ENCODE results near the gene CLSTN2.

Gene CLSTN2

DNA sequence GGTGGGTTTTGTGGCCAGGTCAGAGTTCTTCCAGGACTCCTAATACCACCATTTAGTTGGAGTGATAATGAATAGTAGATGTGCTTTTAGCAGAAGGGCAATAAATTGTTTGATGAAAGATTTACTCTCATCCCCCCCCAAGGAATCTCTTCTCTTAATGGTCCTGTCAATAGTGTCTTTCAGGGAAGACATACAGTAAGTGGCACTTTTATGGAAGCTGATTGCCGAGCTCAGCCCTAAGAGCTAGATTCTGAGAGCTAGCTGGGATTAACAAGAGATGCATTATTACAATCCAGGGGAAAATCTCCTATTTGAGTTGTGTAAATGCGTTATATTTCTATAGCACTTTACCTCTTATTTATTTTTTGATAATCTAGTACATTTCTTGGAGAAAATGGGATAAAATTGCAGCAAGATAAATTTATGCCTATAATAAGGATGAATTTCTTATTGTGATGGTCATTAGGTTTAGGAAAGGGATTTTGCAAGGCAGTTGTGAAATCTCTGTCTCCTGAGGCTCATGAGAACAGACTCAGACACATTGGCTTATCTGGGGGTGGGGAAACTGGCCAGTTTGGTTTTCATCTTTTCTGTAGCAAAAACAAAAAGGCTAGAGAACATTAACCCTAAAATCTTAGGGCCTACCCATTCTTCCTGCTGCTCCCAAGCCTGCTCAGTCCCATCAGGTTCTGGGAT is 41.6 kb upstream of the CLSTN2 start:
- Histone ChIP-seq H3K4me3 (ENCODE audit: low read depth, low read length) (no peak overlapping the region), H3K27ac (ENCODE audit: extremely low read depth, low read depth, low read length) (no peak overlapping the region), H3K4me1 (ENCODE audit: control insufficient read depth, insufficient read depth, low read length) (no peaks in the 10 kb centered on the region), H3K9me3 (ENCODE audit: control insufficient read depth, insufficient read depth, low read depth, low read length) (no peaks in the 10 kb centered on the region), H3K36me3 (ENCODE audit: control insufficient read depth in 2 of 2, insufficient read depth in 1 of 2, low read length in 2 of 2) (no peaks in the 10 kb centered on the region)
- POLR2A ChIA-PET = no interaction called here
- TF ChIP-seq ZNF157 (tag by site-specific recombination; IDR thresholded peaks at IDR 0.05) (no peak), EGR2 (tag by site-specific recombination; IDR thresholded peaks at IDR 0.05; ENCODE audit: low read depth) (no peak), TCF7L2 (IDR thresholded peaks at IDR 0.05; ENCODE audit: borderline replicate concordance, low read depth, low read length) (no peak), ZNF366 (tag by site-specific recombination; conservative IDR thresholded peaks at IDR 0.05) (no peak), ZNF600 (tag by site-specific recombination; IDR thresholded peaks at IDR 0.05) (no peak)
- TF ChIP-seq, protein P1, sequence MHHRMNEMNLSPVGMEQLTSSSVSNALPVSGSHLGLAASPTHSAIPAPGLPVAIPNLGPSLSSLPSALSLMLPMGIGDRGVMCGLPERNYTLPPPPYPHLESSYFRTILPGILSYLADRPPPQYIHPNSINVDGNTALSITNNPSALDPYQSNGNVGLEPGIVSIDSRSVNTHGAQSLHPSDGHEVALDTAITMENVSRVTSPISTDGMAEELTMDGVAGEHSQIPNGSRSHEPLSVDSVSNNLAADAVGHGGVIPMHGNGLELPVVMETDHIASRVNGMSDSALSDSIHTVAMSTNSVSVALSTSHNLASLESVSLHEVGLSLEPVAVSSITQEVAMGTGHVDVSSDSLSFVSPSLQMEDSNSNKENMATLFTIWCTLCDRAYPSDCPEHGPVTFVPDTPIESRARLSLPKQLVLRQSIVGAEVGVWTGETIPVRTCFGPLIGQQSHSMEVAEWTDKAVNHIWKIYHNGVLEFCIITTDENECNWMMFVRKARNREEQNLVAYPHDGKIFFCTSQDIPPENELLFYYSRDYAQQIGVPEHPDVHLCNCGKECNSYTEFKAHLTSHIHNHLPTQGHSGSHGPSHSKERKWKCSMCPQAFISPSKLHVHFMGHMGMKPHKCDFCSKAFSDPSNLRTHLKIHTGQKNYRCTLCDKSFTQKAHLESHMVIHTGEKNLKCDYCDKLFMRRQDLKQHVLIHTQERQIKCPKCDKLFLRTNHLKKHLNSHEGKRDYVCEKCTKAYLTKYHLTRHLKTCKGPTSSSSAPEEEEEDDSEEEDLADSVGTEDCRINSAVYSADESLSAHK (tag by site-specific recombination; IDR thresholded peaks at IDR 0.05) = no peak
- TF ChIP-seq, protein P2, sequence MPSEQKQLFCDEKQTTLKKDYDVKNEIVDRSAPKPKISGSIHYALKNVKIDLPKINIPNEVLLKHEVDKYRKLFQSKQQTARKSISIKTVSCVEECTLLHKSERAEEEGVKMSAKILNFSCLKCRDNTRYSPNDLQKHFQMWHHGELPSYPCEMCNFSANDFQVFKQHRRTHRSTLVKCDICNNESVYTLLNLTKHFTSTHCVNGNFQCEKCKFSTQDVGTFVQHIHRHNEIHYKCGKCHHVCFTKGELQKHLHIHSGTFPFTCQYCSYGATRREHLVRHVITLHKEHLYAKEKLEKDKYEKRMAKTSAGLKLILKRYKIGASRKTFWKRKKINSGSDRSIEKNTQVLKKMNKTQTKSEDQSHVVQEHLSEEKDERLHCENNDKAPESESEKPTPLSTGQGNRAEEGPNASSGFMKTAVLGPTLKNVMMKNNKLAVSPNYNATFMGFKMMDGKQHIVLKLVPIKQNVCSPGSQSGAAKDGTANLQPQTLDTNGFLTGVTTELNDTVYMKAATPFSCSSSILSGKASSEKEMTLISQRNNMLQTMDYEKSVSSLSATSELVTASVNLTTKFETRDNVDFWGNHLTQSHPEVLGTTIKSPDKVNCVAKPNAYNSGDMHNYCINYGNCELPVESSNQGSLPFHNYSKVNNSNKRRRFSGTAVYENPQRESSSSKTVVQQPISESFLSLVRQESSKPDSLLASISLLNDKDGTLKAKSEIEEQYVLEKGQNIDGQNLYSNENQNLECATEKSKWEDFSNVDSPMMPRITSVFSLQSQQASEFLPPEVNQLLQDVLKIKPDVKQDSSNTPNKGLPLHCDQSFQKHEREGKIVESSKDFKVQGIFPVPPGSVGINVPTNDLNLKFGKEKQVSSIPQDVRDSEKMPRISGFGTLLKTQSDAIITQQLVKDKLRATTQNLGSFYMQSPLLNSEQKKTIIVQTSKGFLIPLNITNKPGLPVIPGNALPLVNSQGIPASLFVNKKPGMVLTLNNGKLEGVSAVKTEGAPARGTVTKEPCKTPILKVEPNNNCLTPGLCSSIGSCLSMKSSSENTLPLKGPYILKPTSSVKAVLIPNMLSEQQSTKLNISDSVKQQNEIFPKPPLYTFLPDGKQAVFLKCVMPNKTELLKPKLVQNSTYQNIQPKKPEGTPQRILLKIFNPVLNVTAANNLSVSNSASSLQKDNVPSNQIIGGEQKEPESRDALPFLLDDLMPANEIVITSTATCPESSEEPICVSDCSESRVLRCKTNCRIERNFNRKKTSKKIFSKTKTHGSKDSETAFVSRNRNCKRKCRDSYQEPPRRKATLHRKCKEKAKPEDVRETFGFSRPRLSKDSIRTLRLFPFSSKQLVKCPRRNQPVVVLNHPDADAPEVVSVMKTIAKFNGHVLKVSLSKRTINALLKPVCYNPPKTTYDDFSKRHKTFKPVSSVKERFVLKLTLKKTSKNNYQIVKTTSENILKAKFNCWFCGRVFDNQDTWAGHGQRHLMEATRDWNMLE (tag by site-specific recombination; conservative IDR thresholded peaks at IDR 0.05; ENCODE audit: low read depth) = no peak
- CTCF ChIA-PET = no interaction called here

DNA sequence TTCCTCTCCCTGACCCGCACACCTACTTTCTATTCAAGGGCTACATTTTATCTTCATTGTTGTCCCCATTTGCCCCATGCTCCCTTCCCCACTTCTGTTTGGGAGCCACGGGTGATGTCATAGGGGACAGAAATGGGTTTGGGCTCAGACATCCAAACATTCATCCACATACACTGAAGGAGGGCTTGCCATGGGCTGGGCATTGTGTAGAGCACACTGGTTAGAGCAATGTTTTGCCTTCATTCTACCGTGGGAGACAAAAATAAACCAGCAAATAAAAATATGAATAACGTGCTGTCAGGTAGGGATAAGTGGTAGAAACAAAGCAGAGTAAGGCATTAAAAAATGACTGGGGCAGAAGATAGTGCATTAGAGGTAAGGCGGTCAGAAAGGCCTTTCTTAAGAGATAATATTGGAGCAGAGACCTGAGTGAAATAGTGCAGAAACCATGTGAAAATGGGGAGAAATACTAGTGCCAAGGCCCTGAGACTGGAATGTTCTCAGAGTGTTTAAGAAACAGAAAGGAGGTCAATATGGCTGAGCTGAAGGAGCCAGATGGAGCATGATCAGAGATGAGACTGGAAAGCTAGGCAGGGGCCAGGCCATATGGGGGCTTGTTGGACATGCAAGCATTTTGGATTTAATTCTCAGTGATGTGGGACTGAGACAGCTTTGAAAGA is 40.9 kb upstream of the CLSTN2 start:
- no peaks in the 10 kb centered on the region for H3K36me3 ChIP-seq (ENCODE audit: control insufficient read depth in 2 of 2, insufficient read depth in 1 of 2, low read length in 2 of 2)
- H3K9me3 ChIP-seq (ENCODE audit: control insufficient read depth, insufficient read depth, low read depth, low read length) = no peaks in the 10 kb centered on the region
- TF ChIP-seq BCL11B (tag by site-specific recombination; IDR thresholded peaks at IDR 0.05; ENCODE audit: low read depth) (no peak), HOXC10 (CRISPR knock-in tag; IDR thresholded peaks at IDR 0.05) (no peak)
- TF ChIP-seq, protein P3, sequence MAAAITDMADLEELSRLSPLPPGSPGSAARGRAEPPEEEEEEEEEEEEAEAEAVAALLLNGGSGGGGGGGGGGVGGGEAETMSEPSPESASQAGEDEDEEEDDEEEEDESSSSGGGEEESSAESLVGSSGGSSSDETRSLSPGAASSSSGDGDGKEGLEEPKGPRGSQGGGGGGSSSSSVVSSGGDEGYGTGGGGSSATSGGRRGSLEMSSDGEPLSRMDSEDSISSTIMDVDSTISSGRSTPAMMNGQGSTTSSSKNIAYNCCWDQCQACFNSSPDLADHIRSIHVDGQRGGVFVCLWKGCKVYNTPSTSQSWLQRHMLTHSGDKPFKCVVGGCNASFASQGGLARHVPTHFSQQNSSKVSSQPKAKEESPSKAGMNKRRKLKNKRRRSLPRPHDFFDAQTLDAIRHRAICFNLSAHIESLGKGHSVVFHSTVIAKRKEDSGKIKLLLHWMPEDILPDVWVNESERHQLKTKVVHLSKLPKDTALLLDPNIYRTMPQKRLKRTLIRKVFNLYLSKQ (tag by site-specific recombination; IDR thresholded peaks at IDR 0.05; ENCODE audit: borderline replicate concordance) = no peak
- POLR2A ChIA-PET = no interaction called here
- H3K27ac ChIP-seq (ENCODE audit: extremely low read depth, low read depth, low read length) = no peak overlapping the region
- CTCF ChIA-PET = no interaction called here
- H3K4me3 ChIP-seq (ENCODE audit: low read depth, low read length) = no peak overlapping the region
- no peaks in the 10 kb centered on the region for H3K4me1 ChIP-seq (ENCODE audit: control insufficient read depth, insufficient read depth, low read length)

DNA sequence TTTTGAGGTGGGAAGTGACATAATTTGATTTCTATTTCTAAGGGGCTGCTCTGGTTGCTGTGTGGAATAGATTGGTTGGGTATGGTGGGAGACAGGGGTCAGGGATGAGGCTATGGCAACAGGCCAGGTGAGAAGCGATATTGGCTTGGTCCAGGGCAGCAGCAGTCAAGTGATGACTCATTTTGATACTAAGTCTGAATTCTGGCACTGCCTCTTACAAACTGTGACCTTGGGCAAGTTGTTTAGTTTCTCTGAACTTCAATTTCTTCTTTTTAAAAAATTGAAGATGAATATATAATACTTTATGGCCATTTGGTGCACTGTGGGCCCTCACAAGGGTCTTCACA is 40.4 kb upstream of the CLSTN2 start:
- H3K4me3 ChIP-seq (ENCODE audit: low read depth, low read length) = no peak overlapping the region
- H3K9me3 ChIP-seq (ENCODE audit: control insufficient read depth, insufficient read depth, low read depth, low read length) = no peaks in the 10 kb centered on the region
- no peaks in the 10 kb centered on the region for H3K36me3 ChIP-seq (ENCODE audit: control insufficient read depth in 2 of 2, insufficient read depth in 1 of 2, low read length in 2 of 2)
- H3K4me1 ChIP-seq (ENCODE audit: control insufficient read depth, insufficient read depth, low read length) = no peaks in the 10 kb centered on the region
- H3K27ac ChIP-seq (ENCODE audit: extremely low read depth, low read depth, low read length) = no peak overlapping the region
- ChIA-PET CTCF (no interaction called here), POLR2A (no interaction called here)
- no peak for TF ChIP-seq ZNF23 (tag by site-specific recombination; IDR thresholded peaks at IDR 0.05; ENCODE audit: borderline replicate concordance)
- no peak for TF ChIP-seq ZNF311 (tag by site-specific recombination; IDR thresholded peaks at IDR 0.05; ENCODE audit: borderline replicate concordance)
- TF ChIP-seq KLF8 (tag by site-specific recombination; IDR thresholded peaks at IDR 0.05) = no peak
- no peak for TF ChIP-seq GLI2 (tag by site-specific recombination; IDR thresholded peaks at IDR 0.05; ENCODE audit: borderline replicate concordance, low read depth)
- no peak for TF ChIP-seq ZNF501 (tag by site-specific recombination; IDR thresholded peaks at IDR 0.05)
- TF ChIP-seq, protein P4, sequence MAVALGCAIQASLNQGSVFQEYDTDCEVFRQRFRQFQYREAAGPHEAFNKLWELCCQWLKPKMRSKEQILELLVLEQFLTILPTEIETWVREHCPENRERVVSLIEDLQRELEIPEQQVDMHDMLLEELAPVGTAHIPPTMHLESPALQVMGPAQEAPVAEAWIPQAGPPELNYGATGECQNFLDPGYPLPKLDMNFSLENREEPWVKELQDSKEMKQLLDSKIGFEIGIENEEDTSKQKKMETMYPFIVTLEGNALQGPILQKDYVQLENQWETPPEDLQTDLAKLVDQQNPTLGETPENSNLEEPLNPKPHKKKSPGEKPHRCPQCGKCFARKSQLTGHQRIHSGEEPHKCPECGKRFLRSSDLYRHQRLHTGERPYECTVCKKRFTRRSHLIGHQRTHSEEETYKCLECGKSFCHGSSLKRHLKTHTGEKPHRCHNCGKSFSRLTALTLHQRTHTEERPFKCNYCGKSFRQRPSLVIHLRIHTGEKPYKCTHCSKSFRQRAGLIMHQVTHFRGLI (tag by site-specific recombination; IDR thresholded peaks at IDR 0.05) = no peak
- no peak for TF ChIP-seq ZFP3 (tag by site-specific recombination; IDR thresholded peaks at IDR 0.05; ENCODE audit: low read depth)
- no peak for TF ChIP-seq ZNF549 (tag by site-specific recombination; IDR thresholded peaks at IDR 0.05)
- TF ChIP-seq ZNF223 (tag by site-specific recombination; IDR thresholded peaks at IDR 0.05) = no peak
- no peak for TF ChIP-seq SP2 (tag by site-specific recombination; IDR thresholded peaks at IDR 0.05)

Data from HEK293 (cell line).